OCI-LY7 (cell line): Measurements from ENCODE around the gene SLC44A2. TPM values are rescaled to one million over a fixed set of nuclear protein-coding genes. Genes with fewer than 3 reads are reported as not detected.

Source experiments
- BruUV-seq: library from RNA; stranded (reverse); fragments of 400-500 nt; replicated peaks from 2 replicates; lab custom pipeline; 2021; lab: Mats Ljungman, UMichigan
- CTCF ChIA-PET: fragments of 300-600 bp; sonication (Branson Sonifier 250); formaldehyde crosslinking; loops from one replicate; lab custom pipeline; 2022; ENCODE audit warnings: antibody characterized with exemption; ENCODE audit not compliant: unreplicated experiment; lab: Charles Lee
- POLR2A ChIA-PET: fragments of 300-600 bp; sonication (Branson Sonifier 250); formaldehyde crosslinking; loops from one replicate; lab custom pipeline; 2022; ENCODE audit warnings: antibody characterized with exemption; lab: Charles Lee
- DNase-seq: peaks from one replicate; pipeline ENCODE4 v3.0.0-alpha.2; 2015; ENCODE audit warnings: low spot score
- H2AFZ ChIP-seq: fragments of 200-600 bp; sonication (generic), shearing (Covaris generic); 2 replicates; pipeline ENCODE4 v1.6.1; 2014; ENCODE audit warnings: mild to moderate bottlenecking, antibody characterized with exemption, low read length, moderate library complexity
- H3K27ac ChIP-seq: fragments of 200-600 bp; sonication (generic); 2 replicates; pipeline ENCODE4 v1.5.1; 2014; ENCODE audit warnings: mixed run types, low read depth, mild to moderate bottlenecking, moderate library complexity, low read length, inconsistent platforms; ENCODE audit not compliant: poor library complexity, severe bottlenecking
- H3K36me3 ChIP-seq: fragments of 200-600 bp; sonication (generic); 2 replicates; pipeline ENCODE4 v1.6.1; 2014; ENCODE audit warnings: mild to moderate bottlenecking, antibody characterized with exemption, low read length, moderate library complexity, mixed read lengths; ENCODE audit not compliant: insufficient read depth
- H3K4me1 ChIP-seq: fragments of 200-600 bp; sonication (generic); 2 replicates; pipeline ENCODE4 v1.5.1; 2014; ENCODE audit warnings: mild to moderate bottlenecking, low read length; ENCODE audit not compliant: insufficient read depth, poor library complexity, severe bottlenecking
- H3K4me2 ChIP-seq: fragments of 200-600 bp; sonication (generic); 2 replicates; pipeline ENCODE4 v1.6.1; 2014; ENCODE audit warnings: mild to moderate bottlenecking, low read length
- H3K4me3 ChIP-seq: fragments of 200-600 bp; sonication (generic); 2 replicates; pipeline ENCODE4 v1.5.1; 2014; ENCODE audit warnings: mild to moderate bottlenecking, low read depth, low read length; ENCODE audit not compliant: poor library complexity, severe bottlenecking
- H3K79me2 ChIP-seq: fragments of 200-600 bp; sonication (generic); 2 replicates; pipeline ENCODE4 v1.6.1; 2016; ENCODE audit warnings: low read depth, mild to moderate bottlenecking, low read length, moderate library complexity, mixed read lengths; ENCODE audit not compliant: insufficient read depth
- H3K9me2 ChIP-seq: fragments of 200-600 bp; sonication (generic); 2 replicates; pipeline ENCODE4 v1.6.1; 2016; ENCODE audit warnings: mild to moderate bottlenecking, low read length, mixed read lengths; ENCODE audit not compliant: insufficient read depth
- H3K9me3 ChIP-seq: fragments of 200-600 bp; sonication (generic); 2 replicates; pipeline ENCODE4 v1.6.1; 2014; ENCODE audit warnings: mild to moderate bottlenecking, mixed run types, low read length, mixed read lengths
- H4K20me1 ChIP-seq: fragments of 200-600 bp; sonication (generic); 2 replicates; pipeline ENCODE4 v1.6.1; 2014; ENCODE audit warnings: mild to moderate bottlenecking, antibody characterized with exemption, low read length, moderate library complexity, mixed read lengths; ENCODE audit not compliant: insufficient read depth
- EZH2phosphoT487 ChIP-seq: fragments of 200-600 bp; sonication (generic); IDR thresholded peaks from 2 replicates; pipeline ENCODE4 v1.6.1; 2018; ENCODE audit warnings: low read depth, borderline replicate concordance, mild to moderate bottlenecking, mixed run types, antibody characterized with exemption, low read length, moderate library complexity, mixed read lengths
- intact Hi-C: fragments of 100-400 bp; cut with micrococcal nuclease; formaldehyde crosslinking; loops from one replicate; pipeline ENCODE4 v1.10.0; 2022; ENCODE audit not compliant: unreplicated experiment
- total RNA-seq, 2 experiments: library from RNA; depleted of rRNA in 1 of 2; stranded (reverse); fragments of >200 nt in 1 of 2; shearing (Covaris generic) in 1 of 2; gene quantifications; 2 replicates each; pipeline ENCODE4 v1.2.3, GENCODE V29; 2014 to 2022
- TF ChIP-seq, protein P1 (sequence below): fragments of 200-600 bp; sonication (generic); conservative IDR thresholded peaks from 2 replicates; pipeline ENCODE4 v1.5.1; 2014; ENCODE audit warnings: mild to moderate bottlenecking, antibody characterized with exemption, low read length, moderate library complexity, mixed read lengths

Gene SLC44A2
- total RNA-seq, 2 experiments from 2014 or later = 115 to 197 TPM

DNA sequence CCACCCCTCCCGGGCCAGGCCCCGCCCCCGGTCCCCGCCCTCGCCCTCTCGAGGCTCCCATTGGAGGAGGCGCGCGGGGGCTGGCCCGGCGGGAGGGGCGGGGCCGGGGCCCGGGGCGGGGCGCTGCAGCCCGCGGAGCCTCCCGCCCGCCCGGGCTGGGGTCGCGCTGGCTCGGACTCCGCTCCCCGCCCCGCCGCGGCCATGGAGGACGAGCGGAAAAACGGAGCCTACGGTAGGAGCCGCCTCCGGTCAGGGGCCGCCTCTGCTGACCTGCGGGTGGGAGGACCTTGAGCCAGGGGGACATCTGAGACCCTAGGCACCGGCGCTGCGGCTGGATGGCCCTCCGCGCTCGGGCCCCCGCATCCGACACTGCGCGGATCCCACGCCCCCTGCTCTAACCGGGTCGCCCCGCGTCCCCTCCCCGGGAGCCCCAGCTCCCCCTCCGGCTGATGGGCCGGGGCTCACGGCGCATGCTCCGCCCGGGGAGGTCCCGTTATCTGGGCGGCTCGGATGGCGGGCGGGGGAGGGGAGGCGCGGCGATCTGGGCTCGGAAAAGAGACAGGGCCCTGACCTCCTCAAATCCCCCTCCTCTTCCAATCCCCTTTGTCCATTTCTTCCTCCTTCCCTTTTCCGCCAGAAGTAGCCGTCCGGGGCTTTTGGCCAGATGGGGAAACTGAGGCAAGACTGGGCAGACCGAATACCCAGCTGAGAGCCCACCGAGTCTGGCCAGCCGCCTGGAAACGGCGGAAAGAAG is 22.8 kb upstream of the SLC44A2 start:
- BruUV-seq = no TSS peak
- TF ChIP-seq EZH2phosphoT487 = no peak
- TF ChIP-seq, protein P1, sequence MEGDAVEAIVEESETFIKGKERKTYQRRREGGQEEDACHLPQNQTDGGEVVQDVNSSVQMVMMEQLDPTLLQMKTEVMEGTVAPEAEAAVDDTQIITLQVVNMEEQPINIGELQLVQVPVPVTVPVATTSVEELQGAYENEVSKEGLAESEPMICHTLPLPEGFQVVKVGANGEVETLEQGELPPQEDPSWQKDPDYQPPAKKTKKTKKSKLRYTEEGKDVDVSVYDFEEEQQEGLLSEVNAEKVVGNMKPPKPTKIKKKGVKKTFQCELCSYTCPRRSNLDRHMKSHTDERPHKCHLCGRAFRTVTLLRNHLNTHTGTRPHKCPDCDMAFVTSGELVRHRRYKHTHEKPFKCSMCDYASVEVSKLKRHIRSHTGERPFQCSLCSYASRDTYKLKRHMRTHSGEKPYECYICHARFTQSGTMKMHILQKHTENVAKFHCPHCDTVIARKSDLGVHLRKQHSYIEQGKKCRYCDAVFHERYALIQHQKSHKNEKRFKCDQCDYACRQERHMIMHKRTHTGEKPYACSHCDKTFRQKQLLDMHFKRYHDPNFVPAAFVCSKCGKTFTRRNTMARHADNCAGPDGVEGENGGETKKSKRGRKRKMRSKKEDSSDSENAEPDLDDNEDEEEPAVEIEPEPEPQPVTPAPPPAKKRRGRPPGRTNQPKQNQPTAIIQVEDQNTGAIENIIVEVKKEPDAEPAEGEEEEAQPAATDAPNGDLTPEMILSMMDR = no peak
- no peaks in the 10 kb centered on the region for H3K9me3 ChIP-seq
- peak overlapping the region; percentile 97 for H3K4me2 ChIP-seq
- POLR2A ChIA-PET = interaction anchor here (2.2 to 3.4 kb wide), 2 partner anchors 7 to 21 kb away, joined by 8 to 22 read pairs; no protein-coding TSS in a partner anchor
- CTCF ChIA-PET = interaction anchor here (0.5 to 1.3 kb wide), 2 partner anchors 10 to 98 kb away, joined by 3 to 5 read pairs; no protein-coding TSS in a partner anchor
- H3K4me1 ChIP-seq = peaks cover 54% of the 10 kb centered on the region
- intact Hi-C loops = loop anchor here (1.0 to 5.0 kb wide), 3 partner anchors 8 to 365 kb away; no protein-coding TSS in a partner anchor
- H4K20me1 ChIP-seq = 0 out of 2 replicates have a peak, but pooled peaks cover 3% of the 10 kb centered on the region
- DNase-seq = peak; percentile 90
- peak overlapping the region; percentile 93 for H3K27ac ChIP-seq
- peaks cover 47% of the 10 kb centered on the region for H3K79me2 ChIP-seq
- H3K4me3 ChIP-seq = peak overlapping the region; percentile 93
- H2AFZ ChIP-seq = no peak overlapping the region
- H3K36me3 ChIP-seq = peaks cover 18% of the 10 kb centered on the region; the same call in 1 of the 2 replicates
- no peaks in the 10 kb centered on the region for H3K9me2 ChIP-seq

DNA sequence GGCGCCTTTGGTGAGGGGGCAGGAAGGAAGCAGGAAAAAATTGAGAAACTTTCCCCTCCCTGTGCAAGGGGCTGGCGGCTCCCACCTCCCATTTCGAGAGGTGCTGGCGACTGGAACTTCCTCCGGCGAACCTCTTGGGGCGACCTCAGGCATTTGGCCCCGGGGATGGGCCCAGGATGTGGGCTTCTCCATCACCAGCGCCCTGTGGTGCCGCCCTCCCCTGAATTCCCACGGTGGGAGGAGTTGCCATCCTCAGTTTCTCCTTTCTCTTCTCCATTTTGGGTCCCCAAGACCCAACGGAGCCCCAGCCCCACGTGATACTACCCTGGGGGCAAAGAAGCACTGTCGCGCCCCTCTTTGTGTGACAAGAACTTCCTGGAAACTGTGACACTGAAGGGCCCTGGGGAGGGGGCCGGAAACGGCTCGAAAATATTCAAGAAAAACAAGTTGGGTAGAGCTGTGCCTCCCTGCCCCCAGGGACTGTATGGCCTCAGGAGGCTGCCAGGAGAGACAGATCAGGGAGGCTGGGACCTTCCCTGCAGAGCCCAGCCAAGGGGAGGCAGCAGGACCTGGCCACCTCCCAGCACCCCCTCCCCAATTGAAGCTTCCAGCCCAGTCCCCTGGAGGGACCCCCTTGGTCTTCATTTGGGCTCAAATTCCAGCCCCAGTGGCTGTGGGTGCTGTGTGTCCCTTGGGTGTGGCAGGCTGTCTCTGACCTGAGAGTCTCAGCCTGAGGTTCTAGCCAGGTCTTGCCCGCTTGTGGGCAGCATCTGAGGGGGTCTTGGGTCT is 22.1 kb upstream of the SLC44A2 start:
- Histone ChIP-seq H3K4me3 (peak overlapping the region; percentile 93), H3K79me2 (peaks cover 52% of the 10 kb centered on the region), H3K4me1 (peaks cover 46% of the 10 kb centered on the region), H3K36me3 (peaks cover 18% of the 10 kb centered on the region; the same call in 1 of the 2 replicates), H3K4me2 (peak overlapping the region; percentile 97), H3K9me3 (no peaks in the 10 kb centered on the region), H3K27ac (peak overlapping the region; percentile 93), H2AFZ (no peak overlapping the region), H3K9me2 (no peaks in the 10 kb centered on the region), H4K20me1 (0 out of 2 replicates have a peak, but pooled peaks cover 3% of the 10 kb centered on the region)
- BruUV-seq = TSS peak; percentile 97
- POLR2A ChIA-PET = interaction anchor here (0.6 to 3.4 kb wide), 5 partner anchors 8 to 61 kb away, joined by 3 to 22 read pairs (median 6); no protein-coding TSS in a partner anchor
- no peak for TF ChIP-seq EZH2phosphoT487
- TF ChIP-seq, protein P1 = peak; percentile 28; the same call in 1 of the 2 replicates
- CTCF ChIA-PET = no interaction called here
- intact Hi-C loops = loop anchor here (2.0 to 5.0 kb wide), 2 partner anchors 22 to 366 kb away; no protein-coding TSS in a partner anchor
- DNase-seq = peak; percentile 94
